Astrocyte (in vitro differentiated cells and primary cell): Measurements from ENCODE around the gene DOCK6. TPM values are rescaled to one million over a fixed set of nuclear protein-coding genes. Genes with fewer than 3 reads are reported as not detected.

Experiments used
- DNase-seq: peaks from one replicate; pipeline ENCODE4 v3.0.0-alpha.2; 2010; ENCODE audit warnings: low read depth
- FAIRE-seq: peaks from 2 replicates; lab custom pipeline; 2011; peaks lifted over from hg19 to GRCh38; lab: Jason Lieb, UNC
- H2AFZ ChIP-seq: 2 replicates; pipeline ENCODE4 v1.6.0; 2012; ENCODE audit warnings: low read depth, low read length, inconsistent platforms
- H3K27ac ChIP-seq: 2 replicates; pipeline ENCODE4 v1.5.1; 2011; ENCODE audit warnings: low read depth, low read length, inconsistent platforms
- H3K27me3 ChIP-seq: 2 replicates; pipeline ENCODE4 v1.6.0; 2011; ENCODE audit warnings: low read length, inconsistent platforms; ENCODE audit not compliant: insufficient read depth
- H3K36me3 ChIP-seq: 2 replicates; pipeline ENCODE4 v1.5.1; 2011; ENCODE audit warnings: low read length, inconsistent platforms; ENCODE audit not compliant: insufficient read depth
- H3K4me1 ChIP-seq: 2 replicates; pipeline ENCODE4 v1.5.1; 2011; ENCODE audit warnings: low read length, inconsistent platforms; ENCODE audit not compliant: insufficient read depth
- H3K4me2 ChIP-seq: 2 replicates; pipeline ENCODE4 v1.6.0; 2012; ENCODE audit warnings: low read length, inconsistent platforms
- H3K4me3 ChIP-seq: 2 replicates; pipeline ENCODE4 v1.5.1; 2011; ENCODE audit warnings: low read depth, mild to moderate bottlenecking, low read length, inconsistent platforms; ENCODE audit not compliant: insufficient read depth
- H3K79me2 ChIP-seq: 2 replicates; pipeline ENCODE4 v1.6.0; 2012; ENCODE audit warnings: mild to moderate bottlenecking, low read length, inconsistent platforms; ENCODE audit not compliant: insufficient read depth
- H3K9ac ChIP-seq: 2 replicates; pipeline ENCODE4 v1.6.0; 2012; ENCODE audit warnings: mild to moderate bottlenecking, low read length, inconsistent platforms
- H3K9me3 ChIP-seq: 2 replicates; pipeline ENCODE4 v1.5.1; 2012; ENCODE audit warnings: low read depth, mild to moderate bottlenecking, low read length, inconsistent platforms; ENCODE audit not compliant: insufficient read depth
- H4K20me1 ChIP-seq: 2 replicates; pipeline ENCODE4 v1.6.0; 2012; ENCODE audit warnings: low read length, inconsistent platforms; ENCODE audit not compliant: insufficient read depth
- H3K27ac Mint-ChIP-seq: one replicate; pipeline ENCODE4 v1.8.0; 2021; ENCODE audit warnings: mild to moderate bottlenecking, mixed read lengths; ENCODE audit not compliant: unreplicated experiment
- H3K27me3 Mint-ChIP-seq: one replicate; pipeline ENCODE4 v1.8.0; 2021; ENCODE audit warnings: low read depth, mixed read lengths; ENCODE audit not compliant: unreplicated experiment
- H3K36me3 Mint-ChIP-seq: one replicate; pipeline ENCODE4 v1.8.0; 2021; ENCODE audit warnings: low read depth, mixed read lengths; ENCODE audit not compliant: unreplicated experiment
- H3K4me1 Mint-ChIP-seq: one replicate; pipeline ENCODE4 v1.8.0; 2021; ENCODE audit warnings: low read depth, mixed read lengths; ENCODE audit not compliant: unreplicated experiment
- H3K4me3 Mint-ChIP-seq: one replicate; pipeline ENCODE4 v1.8.0; 2021; ENCODE audit warnings: mild to moderate bottlenecking, moderate library complexity, mixed read lengths; ENCODE audit not compliant: unreplicated experiment
- H3K9me3 Mint-ChIP-seq: one replicate; pipeline ENCODE4 v1.8.0; 2021; ENCODE audit warnings: mild to moderate bottlenecking, mixed read lengths; ENCODE audit not compliant: unreplicated experiment
- CTCF ChIP-seq: IDR thresholded peaks from 2 replicates; pipeline ENCODE4 v1.5.1; 2011; ENCODE audit warnings: low read depth, mild to moderate bottlenecking, inconsistent platforms, low read length, moderate library complexity; ENCODE audit not compliant: insufficient read depth
- EZH2 ChIP-seq: IDR thresholded peaks from 2 replicates; pipeline ENCODE4 v1.6.1; 2012; ENCODE audit warnings: mild to moderate bottlenecking, low read length, inconsistent platforms; ENCODE audit not compliant: insufficient read depth
- total RNA-seq: library from RNA; stranded (reverse); gene quantifications from 2 replicates; pipeline ENCODE4 v1.2.1, GENCODE V29; 2021

The DOCK6 gene
- total RNA-seq, 1 donor from 2014 or later, result 38.3 TPM

GRCh38 chr19:11192957-11193939 is 69.1 kb downstream of the DOCK6 start:
- Histone ChIP-seq H3K9me3 (no peaks in the 10 kb centered on the region), H3K36me3 (peaks cover 3% of the 10 kb centered on the region), H4K20me1 (peaks cover 15% of the 10 kb centered on the region), H3K27me3 (no peaks in the 10 kb centered on the region), H3K27ac (no peak overlapping the region), H3K9ac (no peak overlapping the region), H2AFZ (no peak overlapping the region), H3K79me2 (peaks cover 41% of the 10 kb centered on the region), H3K4me1 (peaks cover 27% of the 10 kb centered on the region), H3K4me2 (no peak overlapping the region), H3K4me3 (no peak overlapping the region)
- Mint-ChIP-seq H3K36me3 (peaks cover 13% of the 10 kb centered on the region), H3K9me3 (peaks cover 3% of the 10 kb centered on the region), H3K27me3 (no peaks in the 10 kb centered on the region), H3K4me3 (no peak overlapping the region), H3K27ac (no peak overlapping the region), H3K4me1 (peaks cover 5% of the 10 kb centered on the region)
- TF ChIP-seq EZH2, result no peak
- FAIRE-seq (no peak), DNase-seq (no peak)

GRCh38 chr19:11191934-11192333 is 70.4 kb downstream of the DOCK6 start:
- H3K4me1 Mint-ChIP-seq, result peaks cover 5% of the 10 kb centered on the region
- Histone ChIP-seq H3K9me3 (no peaks in the 10 kb centered on the region), H3K27ac (no peak overlapping the region), H3K4me1 (peaks cover 24% of the 10 kb centered on the region), H3K36me3 (peaks cover 5% of the 10 kb centered on the region), H4K20me1 (peaks cover 20% of the 10 kb centered on the region), H3K9ac (no peak overlapping the region), H2AFZ (no peak overlapping the region), H3K79me2 (peaks cover 38% of the 10 kb centered on the region), H3K27me3 (no peaks in the 10 kb centered on the region), H3K4me2 (peak overlapping the region; percentile 7), H3K4me3 (no peak overlapping the region)
- FAIRE-seq (no peak), DNase-seq (no peak)
- no peak overlapping the region for H3K4me3 Mint-ChIP-seq
- H3K27me3 Mint-ChIP-seq, result no peaks in the 10 kb centered on the region
- TF ChIP-seq EZH2 (no peak), CTCF (no peak)
- peaks cover 3% of the 10 kb centered on the region for H3K9me3 Mint-ChIP-seq
- peaks cover 17% of the 10 kb centered on the region for H3K36me3 Mint-ChIP-seq
- H3K27ac Mint-ChIP-seq, result no peak overlapping the region

- no peaks in the 10 kb centered on the region for H3K27me3 Mint-ChIP-seq
- peaks cover 17% of the 10 kb centered on the region for H4K20me1 ChIP-seq
- FAIRE-seq (no peak), DNase-seq (peak; percentile 20)
- H3K4me1 ChIP-seq, result peaks cover 21% of the 10 kb centered on the region
- H3K4me3 Mint-ChIP-seq, result peak overlapping the region; percentile 20
- peaks cover 5% of the 10 kb centered on the region for H3K36me3 ChIP-seq
- H2AFZ ChIP-seq, result no peak overlapping the region
- H3K79me2 ChIP-seq, result peaks cover 32% of the 10 kb centered on the region
- peak overlapping the region; percentile 7 for H3K4me2 ChIP-seq
- no peak overlapping the region for H3K27ac Mint-ChIP-seq
- no peak overlapping the region for H3K27ac ChIP-seq
- no peak for TF ChIP-seq CTCF
- peaks cover 20% of the 10 kb centered on the region for H3K36me3 Mint-ChIP-seq
- H3K27me3 ChIP-seq, result no peaks in the 10 kb centered on the region
- H3K4me3 ChIP-seq, result no peak overlapping the region
- peaks cover 5% of the 10 kb centered on the region for H3K4me1 Mint-ChIP-seq
- H3K9ac ChIP-seq, result no peak overlapping the region
- H3K9me3 Mint-ChIP-seq, result peaks cover 3% of the 10 kb centered on the region
- no peaks in the 10 kb centered on the region for H3K9me3 ChIP-seq
Measured at GRCh38 chr19:11191273-11191755, 71.0 kb downstream of the DOCK6 start.
